Measurements from ENCODE around the gene NFE2L1. TPM values are rescaled to one million over a fixed set of nuclear protein-coding genes. Genes with fewer than 3 reads are reported as not detected.

NFE2L1 gene
- total and polyA plus RNA-seq, 2 experiments from 2014 or later = 42.4 to 86.4 TPM

- H3K9me3 ChIP-seq (ENCODE audit: low read depth) = no peaks in the 10 kb centered on the region
- 94% methylated on average over 2 of the region's 2 CpGs for WGBS (ENCODE audit: low lambda C conversion rate, missing lambda C conversion rate)
These were observed 8.7 kb downstream of the NFE2L1 start for GRCh38 chr17:48056879-48057278.

DNA sequence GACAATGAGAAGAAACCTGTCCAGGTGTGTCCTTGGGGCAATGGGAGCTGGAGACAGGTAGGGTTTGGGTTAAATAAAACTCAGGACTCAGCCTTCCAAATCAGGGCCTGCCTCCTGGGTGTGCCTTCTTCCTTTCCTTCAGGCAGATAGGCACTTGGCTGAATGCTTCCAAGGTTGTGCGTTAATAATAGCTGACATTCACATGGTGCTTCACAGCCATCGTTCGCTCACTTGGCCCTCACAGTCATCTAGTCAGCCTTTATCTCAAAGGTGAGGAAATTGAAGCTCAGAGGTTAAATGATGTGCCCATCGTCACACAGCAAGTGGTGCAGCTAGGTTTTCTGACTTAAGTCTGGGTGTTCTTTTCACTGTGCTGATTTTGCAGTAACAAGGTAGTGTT is 9.5 kb downstream of the NFE2L1 start:
- Histone ChIP-seq H3K4me2 (no peak overlapping the region), H3K9me2 (replicated peaks; ENCODE audit: insufficient read depth) (no peaks in the 10 kb centered on the region), H3K27me3 (no peaks in the 10 kb centered on the region), H3K36me3 (replicated peaks; ENCODE audit: insufficient read depth, low read depth) (no peaks in the 10 kb centered on the region), H2AFZ (no peak overlapping the region), H3K9me3 (ENCODE audit: low read depth) (no peaks in the 10 kb centered on the region), H3K4me1 (ENCODE audit: insufficient read depth) (peaks cover 29% of the 10 kb centered on the region), H3K79me2 (peaks cover 47% of the 10 kb centered on the region), H3K27ac (no peak overlapping the region), H3K4me3 (no peak overlapping the region), H4K20me1 (ENCODE audit: insufficient read depth, poor library complexity, severe bottlenecking) (peaks cover 36% of the 10 kb centered on the region)
- TF ChIP-seq EZH2 (IDR thresholded peaks at IDR 0.05; ENCODE audit: borderline replicate concordance) (no peak), EZH2phosphoT487 (IDR thresholded peaks at IDR 0.05; ENCODE audit: low read depth, severe bottlenecking, unreplicated experiment) (no peak), CTCF (IDR thresholded peaks at IDR 0.05; ENCODE audit: poor library complexity) (no peak)
- DNase-seq (ENCODE audit: low spot score) = no peak
- WGBS (ENCODE audit: low lambda C conversion rate, missing lambda C conversion rate) = 89% methylated on average over 4 of the region's 4 CpGs

More at GRCh38 chr17:48056879-48057278, 8.7 kb downstream of the NFE2L1 start:
- Histone ChIP-seq H4K20me1 (ENCODE audit: insufficient read depth, poor library complexity, severe bottlenecking) (peaks cover 43% of the 10 kb centered on the region), H3K27me3 (no peaks in the 10 kb centered on the region), H2AFZ (no peak overlapping the region), H3K27ac (no peak overlapping the region), H3K4me1 (ENCODE audit: insufficient read depth) (peaks cover 37% of the 10 kb centered on the region), H3K4me2 (no peak overlapping the region), H3K4me3 (no peak overlapping the region), H3K79me2 (peaks cover 54% of the 10 kb centered on the region), H3K9me2 (replicated peaks; ENCODE audit: insufficient read depth) (no peaks in the 10 kb centered on the region), H3K36me3 (replicated peaks; ENCODE audit: insufficient read depth, low read depth) (no peaks in the 10 kb centered on the region)
- no peak for DNase-seq (ENCODE audit: low spot score)
- TF ChIP-seq CTCF (IDR thresholded peaks at IDR 0.05; ENCODE audit: poor library complexity) = no peak
- no peak for TF ChIP-seq EZH2 (IDR thresholded peaks at IDR 0.05; ENCODE audit: borderline replicate concordance)
- TF ChIP-seq EZH2phosphoT487 (IDR thresholded peaks at IDR 0.05; ENCODE audit: low read depth, severe bottlenecking, unreplicated experiment) = no peak

GRCh38 chr17:48058393-48059124 is 10.4 kb downstream of the NFE2L1 start:
- Histone ChIP-seq H2AFZ (no peak overlapping the region), H3K36me3 (replicated peaks; ENCODE audit: insufficient read depth, low read depth) (no peaks in the 10 kb centered on the region), H3K4me3 (no peak overlapping the region), H3K4me1 (ENCODE audit: insufficient read depth) (peaks cover 20% of the 10 kb centered on the region), H3K9me2 (replicated peaks; ENCODE audit: insufficient read depth) (no peaks in the 10 kb centered on the region), H4K20me1 (ENCODE audit: insufficient read depth, poor library complexity, severe bottlenecking) (peaks cover 28% of the 10 kb centered on the region), H3K79me2 (peaks cover 39% of the 10 kb centered on the region), H3K9me3 (ENCODE audit: low read depth) (no peaks in the 10 kb centered on the region), H3K4me2 (no peak overlapping the region), H3K27me3 (no peaks in the 10 kb centered on the region), H3K27ac (no peak overlapping the region)
- TF ChIP-seq EZH2 (IDR thresholded peaks at IDR 0.05; ENCODE audit: borderline replicate concordance) (no peak), EZH2phosphoT487 (IDR thresholded peaks at IDR 0.05; ENCODE audit: low read depth, severe bottlenecking, unreplicated experiment) (no peak)
- WGBS (ENCODE audit: low lambda C conversion rate, missing lambda C conversion rate) = 97% methylated on average over 11 of the region's 11 CpGs
- no peak for DNase-seq (ENCODE audit: low spot score)

DNA sequence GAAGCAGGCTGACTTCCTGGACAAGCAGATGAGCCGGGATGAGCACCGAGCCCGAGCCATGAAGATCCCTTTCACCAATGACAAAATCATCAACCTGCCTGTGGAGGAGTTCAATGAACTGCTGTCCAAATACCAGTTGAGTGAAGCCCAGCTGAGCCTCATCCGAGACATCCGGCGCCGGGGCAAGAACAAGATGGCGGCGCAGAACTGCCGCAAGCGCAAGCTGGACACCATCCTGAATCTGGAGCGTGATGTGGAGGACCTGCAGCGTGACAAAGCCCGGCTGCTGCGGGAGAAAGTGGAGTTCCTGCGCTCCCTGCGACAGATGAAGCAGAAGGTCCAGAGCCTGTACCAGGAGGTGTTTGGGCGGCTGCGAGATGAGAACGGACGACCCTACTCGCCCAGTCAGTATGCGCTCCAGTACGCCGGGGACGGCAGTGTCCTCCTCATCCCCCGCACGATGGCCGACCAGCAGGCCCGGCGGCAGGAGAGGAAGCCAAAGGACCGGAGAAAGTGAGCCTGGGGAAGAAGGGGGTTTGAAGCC is 11.0 kb downstream of the NFE2L1 start:
- TF ChIP-seq CTCF (IDR thresholded peaks at IDR 0.05; ENCODE audit: poor library complexity) (no peak), EZH2 (IDR thresholded peaks at IDR 0.05; ENCODE audit: borderline replicate concordance) (no peak)
- 97% methylated on average over 32 of the region's 32 CpGs for WGBS (ENCODE audit: low lambda C conversion rate, missing lambda C conversion rate)
- H3K27ac ChIP-seq = no peak overlapping the region
- no peaks in the 10 kb centered on the region for H3K27me3 ChIP-seq
- no peaks in the 10 kb centered on the region for H3K36me3 ChIP-seq (replicated peaks; ENCODE audit: insufficient read depth, low read depth)
- H2AFZ ChIP-seq = no peak overlapping the region
- no peak for DNase-seq (ENCODE audit: low spot score)
- peaks cover 14% of the 10 kb centered on the region for H3K4me1 ChIP-seq (ENCODE audit: insufficient read depth)
- peaks cover 22% of the 10 kb centered on the region for H4K20me1 ChIP-seq (ENCODE audit: insufficient read depth, poor library complexity, severe bottlenecking)
- H3K79me2 ChIP-seq = peaks cover 33% of the 10 kb centered on the region
- H3K4me3 ChIP-seq = no peak overlapping the region
- no peaks in the 10 kb centered on the region for H3K9me3 ChIP-seq (ENCODE audit: low read depth)
- H3K9me2 ChIP-seq (replicated peaks; ENCODE audit: insufficient read depth) = no peaks in the 10 kb centered on the region
- H3K4me2 ChIP-seq = no peak overlapping the region

Data from hepatocyte (in vitro differentiated cells).